ENCODE results near the gene FLOT1. TPM values are rescaled to one million over a fixed set of nuclear protein-coding genes. Genes with fewer than 3 reads are reported as not detected.

The FLOT1 gene
- total and polyA plus RNA-seq, 2 of the 13 experiments (the other 11 are each of a cell fraction or from before 2014, with no cell fraction given), result 82.3 to 130 TPM

- TF ChIP-seq, protein P1, sequence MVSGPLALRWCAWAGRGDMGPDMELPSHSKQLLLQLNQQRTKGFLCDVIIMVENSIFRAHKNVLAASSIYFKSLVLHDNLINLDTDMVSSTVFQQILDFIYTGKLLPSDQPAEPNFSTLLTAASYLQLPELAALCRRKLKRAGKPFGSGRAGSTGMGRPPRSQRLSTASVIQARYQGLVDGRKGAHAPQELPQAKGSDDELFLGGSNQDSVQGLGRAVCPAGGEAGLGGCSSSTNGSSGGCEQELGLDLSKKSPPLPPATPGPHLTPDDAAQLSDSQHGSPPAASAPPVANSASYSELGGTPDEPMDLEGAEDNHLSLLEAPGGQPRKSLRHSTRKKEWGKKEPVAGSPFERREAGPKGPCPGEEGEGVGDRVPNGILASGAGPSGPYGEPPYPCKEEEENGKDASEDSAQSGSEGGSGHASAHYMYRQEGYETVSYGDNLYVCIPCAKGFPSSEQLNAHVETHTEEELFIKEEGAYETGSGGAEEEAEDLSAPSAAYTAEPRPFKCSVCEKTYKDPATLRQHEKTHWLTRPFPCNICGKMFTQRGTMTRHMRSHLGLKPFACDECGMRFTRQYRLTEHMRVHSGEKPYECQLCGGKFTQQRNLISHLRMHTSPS (CRISPR knock-in tag; IDR thresholded peaks at IDR 0.05; ENCODE audit: low read depth), result peak; percentile 4; the same call in 1 of the 2 replicates
- TF ChIP-seq ZNF207 (IDR thresholded peaks at IDR 0.05; ENCODE audit: borderline replicate concordance) (no peak), EP300 (IDR thresholded peaks at IDR 0.05; ENCODE audit: low read depth in 2 of 2, low read length in 2 of 2) (peak; percentile 77 to 82; a peak in 3 of 4 replicates), EP300 (CRISPR knock-in tag; IDR thresholded peaks at IDR 0.05; ENCODE audit: borderline replicate concordance) (peak; percentile 85), ZFP82 (CRISPR knock-in tag; IDR thresholded peaks at IDR 0.05; ENCODE audit: borderline replicate concordance) (0 out of 2 replicates have a peak, but pooled peaks have one; percentile 65), GRHL1 (CRISPR knock-in tag; conservative IDR thresholded peaks at IDR 0.05) (no peak), SAFB2 (CRISPR knock-in tag; IDR thresholded peaks at IDR 0.05; ENCODE audit: borderline replicate concordance, low read depth) (peak; percentile 86), ZNF782 (CRISPR knock-in tag; IDR thresholded peaks at IDR 0.05; ENCODE audit: borderline replicate concordance) (peak; percentile 93; the same call in 1 of the 2 replicates), TCF7 (IDR thresholded peaks at IDR 0.05; ENCODE audit: low read depth) (no peak; the same call in 1 of the 2 replicates), MIER2 (CRISPR knock-in tag; IDR thresholded peaks at IDR 0.05) (peak; percentile 84), ATF1 (CRISPR knock-in tag; IDR thresholded peaks at IDR 0.05) (peak; percentile 90), ZNF337 (CRISPR knock-in tag; IDR thresholded peaks at IDR 0.05; ENCODE audit: borderline replicate concordance, low read depth) (0 out of 2 replicates have a peak, but pooled peaks have one; percentile 74), ZBTB37 (CRISPR knock-in tag; IDR thresholded peaks at IDR 0.05) (no peak), AKAP8 (CRISPR knock-in tag; IDR thresholded peaks at IDR 0.05) (no peak), HIVEP1 (CRISPR knock-in tag; IDR thresholded peaks at IDR 0.05) (peak; percentile 88), FOXK1 (CRISPR knock-in tag; IDR thresholded peaks at IDR 0.05; ENCODE audit: borderline replicate concordance, low read depth) (peak; percentile 95), ZNF703 (CRISPR knock-in tag; IDR thresholded peaks at IDR 0.05; ENCODE audit: borderline replicate concordance) (no peak), NR2F6 (IDR thresholded peaks at IDR 0.05) (peak; percentile 16; the same call in 1 of the 2 replicates), NR2F6 (CRISPR knock-in tag; IDR thresholded peaks at IDR 0.05) (peak; percentile 79; the same call in 1 of the 2 replicates), ADNP (CRISPR knock-in tag; IDR thresholded peaks at IDR 0.05) (no peak; the same call in 1 of the 2 replicates), ZNF563 (CRISPR knock-in tag; IDR thresholded peaks at IDR 0.05) (peak; percentile 59; the same call in 1 of the 2 replicates)
- TF ChIP-seq, protein P2, sequence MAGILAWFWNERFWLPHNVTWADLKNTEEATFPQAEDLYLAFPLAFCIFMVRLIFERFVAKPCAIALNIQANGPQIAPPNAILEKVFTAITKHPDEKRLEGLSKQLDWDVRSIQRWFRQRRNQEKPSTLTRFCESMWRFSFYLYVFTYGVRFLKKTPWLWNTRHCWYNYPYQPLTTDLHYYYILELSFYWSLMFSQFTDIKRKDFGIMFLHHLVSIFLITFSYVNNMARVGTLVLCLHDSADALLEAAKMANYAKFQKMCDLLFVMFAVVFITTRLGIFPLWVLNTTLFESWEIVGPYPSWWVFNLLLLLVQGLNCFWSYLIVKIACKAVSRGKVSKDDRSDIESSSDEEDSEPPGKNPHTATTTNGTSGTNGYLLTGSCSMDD (CRISPR knock-in tag; IDR thresholded peaks at IDR 0.05), result no peak
These were observed 25.2 kb downstream of the FLOT1 start, which contains the start of gene MDC1 (continued) for GRCh38 chr6:30717129-30717844.
